Thyroid gland (tissue), 4 donors: Measurements from ENCODE around the gene WIPF1. TPM values are rescaled to one million over a fixed set of nuclear protein-coding genes. Genes with fewer than 3 reads are reported as not detected.
A peak's percentile ranks its signal among the peaks of the same experiment; 100 is the strongest.

ENCODE experiments used
- DNase-seq, 2 donors: peaks; one replicate each; pipeline ENCODE4 v3.0.0-alpha.2; 2019
- H3K27ac ChIP-seq, 3 donors: fragments of 200-600 bp; sonication (generic); 1 replicate in 2 of 3; 2 replicates in 1 of 3; pipeline ENCODE4 v1.5.1; 2016 to 2019; ENCODE audit warnings: mild to moderate bottlenecking in 1 of 3, moderate library complexity in 1 of 3
- H3K27me3 ChIP-seq: fragments of 200-600 bp; sonication (generic); one replicate; pipeline ENCODE4 v1.5.1; 2019
- H3K36me3 ChIP-seq, 2 donors: fragments of 200-600 bp; sonication (generic); one replicate each; pipeline ENCODE4 v1.5.1; 2016 to 2019
- H3K4me1 ChIP-seq, 2 donors: fragments of 200-600 bp; sonication (generic); one replicate each; pipeline ENCODE4 v1.5.1; 2017 to 2019
- H3K4me3 ChIP-seq, 3 donors: fragments of 200-600 bp; sonication (generic); replicated peaks in 1 of 3; 1 replicate in 2 of 3; 2 replicates in 1 of 3; pipeline ENCODE4 v1.5.1; 2016; ENCODE audit warnings: mild to moderate bottlenecking in 1 of 3
- H3K9me3 ChIP-seq: fragments of 200-600 bp; sonication (generic); one replicate; pipeline ENCODE4 v1.5.1; 2017
- POLR2A ChIP-seq, 2 donors: fragments of 450-650 bp; IDR thresholded peaks; one replicate each; pipeline ENCODE4 v1.6.1; 2017; ENCODE audit warnings: antibody characterized with exemption in 2 of 2, mild to moderate bottlenecking in 2 of 2, moderate library complexity in 1 of 2
- WGBS, 2 donors: methylation state at CpG; one replicate each; pipeline ENCODE4 v1.1.5; 2017; 5-methylcytosine and 5-hydroxymethylcytosine counted together
- intact Hi-C: fragments of 100-400 bp; cut with DNase I; formaldehyde crosslinking; loops from one replicate; pipeline ENCODE4 v1.15.1; 2023
- total RNA-seq, 4 donors: library from RNA; depleted of rRNA; stranded (reverse); fragments of >200 nt; gene quantifications; one replicate each; pipeline ENCODE4 v1.2.3, GENCODE V29; 2016
- TF ChIP-seq, protein P1 (sequence below), 6 experiments: fragments of 200-600 bp in 3 of 6; fragments of 450-650 bp in 3 of 6; sonication (generic) in 3 of 6; IDR thresholded peaks; one replicate each; pipeline ENCODE4 v1.5.1; 2016 to 2019; ENCODE audit warnings: antibody characterized with exemption in 6 of 6, mild to moderate bottlenecking in 2 of 6, inconsistent platforms in 1 of 6, moderate library complexity in 1 of 6

WIPF1 gene
- total RNA-seq, 4 donors from 2014 or later = 15.2 to 32.7 (median 21.3) TPM

DNA sequence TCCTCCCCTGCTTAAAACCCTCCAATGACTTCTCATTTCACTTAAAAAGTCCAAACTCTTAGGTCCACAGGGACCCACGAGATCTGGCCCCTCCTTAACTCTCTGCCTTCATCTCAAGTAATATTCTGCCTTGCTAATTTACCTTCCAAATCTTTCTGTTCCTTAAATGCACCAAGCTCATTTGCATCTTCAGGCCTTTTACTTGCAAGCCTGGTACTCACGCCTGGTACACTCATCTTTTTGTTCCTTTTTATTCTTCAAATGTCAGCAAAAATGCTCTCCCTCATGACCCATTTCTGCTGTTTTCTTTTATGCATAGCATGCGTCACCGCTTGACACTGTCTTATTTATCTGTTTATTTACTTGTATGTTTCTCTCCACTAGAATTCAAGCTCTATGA is 2.7 kb upstream of the WIPF1 start:
- H3K9me3 ChIP-seq = no peaks in the 10 kb centered on the region
- H3K4me1 ChIP-seq = peaks cover 5 to 8% of the 10 kb centered on the region in 2 donors
- intact Hi-C loops = loop anchor here (10.0 kb wide), 1 partner anchor 84 kb away; no protein-coding TSS in a partner anchor

DNA sequence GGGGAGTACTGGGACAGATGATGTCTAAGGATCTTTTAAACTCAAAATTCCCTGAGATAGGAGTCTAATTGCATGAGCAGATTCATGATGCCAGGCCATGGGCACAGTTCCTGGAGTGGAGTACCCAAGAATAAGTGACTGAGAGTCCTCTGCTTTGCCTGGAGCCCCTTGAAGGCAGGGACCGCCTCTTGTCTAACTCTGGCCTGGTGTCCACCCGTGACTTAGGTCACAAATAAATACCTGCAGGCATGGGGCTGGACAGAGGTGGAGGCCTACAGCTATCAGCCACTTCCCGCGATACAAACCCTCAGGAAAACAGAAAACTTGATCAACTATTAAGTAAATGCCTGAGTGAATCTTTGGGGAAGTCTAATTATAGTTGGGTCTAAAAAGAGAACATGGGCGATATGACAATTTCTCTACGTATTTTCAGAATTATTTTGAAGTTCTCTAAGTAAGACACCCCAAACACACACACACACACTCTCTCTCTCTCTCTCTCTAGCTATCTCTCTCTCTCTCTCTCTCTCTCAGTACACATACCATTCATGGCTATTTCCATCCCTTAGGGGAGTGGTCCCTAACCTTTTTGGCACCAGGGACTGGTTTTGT is 1.8 kb upstream of the WIPF1 start:
- Histone ChIP-seq H3K4me1 (peaks cover 5 to 8% of the 10 kb centered on the region in 2 donors), H3K27ac (no peak overlapping the region), H3K36me3 (no peaks in the 10 kb centered on the region), H3K4me3 (no peak overlapping the region), H3K27me3 (no peaks in the 10 kb centered on the region), H3K9me3 (no peaks in the 10 kb centered on the region)
- intact Hi-C loops = no loop called here
- TF ChIP-seq POLR2A (IDR thresholded peaks at IDR 0.05) = no peak
- TF ChIP-seq, protein P1, sequence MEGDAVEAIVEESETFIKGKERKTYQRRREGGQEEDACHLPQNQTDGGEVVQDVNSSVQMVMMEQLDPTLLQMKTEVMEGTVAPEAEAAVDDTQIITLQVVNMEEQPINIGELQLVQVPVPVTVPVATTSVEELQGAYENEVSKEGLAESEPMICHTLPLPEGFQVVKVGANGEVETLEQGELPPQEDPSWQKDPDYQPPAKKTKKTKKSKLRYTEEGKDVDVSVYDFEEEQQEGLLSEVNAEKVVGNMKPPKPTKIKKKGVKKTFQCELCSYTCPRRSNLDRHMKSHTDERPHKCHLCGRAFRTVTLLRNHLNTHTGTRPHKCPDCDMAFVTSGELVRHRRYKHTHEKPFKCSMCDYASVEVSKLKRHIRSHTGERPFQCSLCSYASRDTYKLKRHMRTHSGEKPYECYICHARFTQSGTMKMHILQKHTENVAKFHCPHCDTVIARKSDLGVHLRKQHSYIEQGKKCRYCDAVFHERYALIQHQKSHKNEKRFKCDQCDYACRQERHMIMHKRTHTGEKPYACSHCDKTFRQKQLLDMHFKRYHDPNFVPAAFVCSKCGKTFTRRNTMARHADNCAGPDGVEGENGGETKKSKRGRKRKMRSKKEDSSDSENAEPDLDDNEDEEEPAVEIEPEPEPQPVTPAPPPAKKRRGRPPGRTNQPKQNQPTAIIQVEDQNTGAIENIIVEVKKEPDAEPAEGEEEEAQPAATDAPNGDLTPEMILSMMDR (IDR thresholded peaks at IDR 0.05) = no peak
- no peak for DNase-seq
- WGBS, 2 donors = 88 to 96% methylated on average over 6 of the region's 6 CpGs

More for the DNA sequence above, 2.7 kb upstream of the WIPF1 start:
- 89 to 92% methylated on average over 4 of the region's 4 CpGs for WGBS, 2 donors
- no peak overlapping the region for H3K4me3 ChIP-seq
- no peaks in the 10 kb centered on the region for H3K36me3 ChIP-seq
- DNase-seq = no peak
- H3K27me3 ChIP-seq = no peaks in the 10 kb centered on the region
- TF ChIP-seq POLR2A (IDR thresholded peaks at IDR 0.05) = no peak
- TF ChIP-seq, protein P1 (IDR thresholded peaks at IDR 0.05) = no peak
- no peak overlapping the region for H3K27ac ChIP-seq

DNA sequence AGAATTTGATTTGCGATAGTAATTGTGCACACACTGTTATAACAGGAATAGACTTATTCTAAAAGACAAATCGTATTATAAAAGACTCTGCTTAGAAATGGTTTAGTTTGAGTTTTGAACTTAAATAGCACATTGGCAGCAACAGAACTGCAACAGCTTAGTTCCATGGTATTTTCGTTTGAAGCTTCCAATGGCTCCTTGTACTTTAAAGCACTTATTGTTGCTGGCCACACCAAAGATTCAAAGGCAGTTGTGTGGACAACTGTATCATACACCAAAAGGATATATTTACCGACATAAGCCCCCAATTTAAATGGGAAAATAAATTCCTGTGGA is 627 bp downstream of the WIPF1 start:
- H3K4me1 ChIP-seq = peaks cover 5 to 8% of the 10 kb centered on the region in 2 donors
- H3K4me3 ChIP-seq = no peak overlapping the region
- H3K27ac ChIP-seq = peak overlapping the region in 2 of 3 donors; percentile 28 to 59
- no peak for DNase-seq
- H3K9me3 ChIP-seq = no peaks in the 10 kb centered on the region
- no peaks in the 10 kb centered on the region for H3K36me3 ChIP-seq
- WGBS, 2 donors = 74 to 88% methylated on average over 4 of the region's 4 CpGs
- no peaks in the 10 kb centered on the region for H3K27me3 ChIP-seq
- intact Hi-C loops = no loop called here
- TF ChIP-seq, protein P1 (IDR thresholded peaks at IDR 0.05) = no peak
- no peak for TF ChIP-seq POLR2A (IDR thresholded peaks at IDR 0.05)

DNA sequence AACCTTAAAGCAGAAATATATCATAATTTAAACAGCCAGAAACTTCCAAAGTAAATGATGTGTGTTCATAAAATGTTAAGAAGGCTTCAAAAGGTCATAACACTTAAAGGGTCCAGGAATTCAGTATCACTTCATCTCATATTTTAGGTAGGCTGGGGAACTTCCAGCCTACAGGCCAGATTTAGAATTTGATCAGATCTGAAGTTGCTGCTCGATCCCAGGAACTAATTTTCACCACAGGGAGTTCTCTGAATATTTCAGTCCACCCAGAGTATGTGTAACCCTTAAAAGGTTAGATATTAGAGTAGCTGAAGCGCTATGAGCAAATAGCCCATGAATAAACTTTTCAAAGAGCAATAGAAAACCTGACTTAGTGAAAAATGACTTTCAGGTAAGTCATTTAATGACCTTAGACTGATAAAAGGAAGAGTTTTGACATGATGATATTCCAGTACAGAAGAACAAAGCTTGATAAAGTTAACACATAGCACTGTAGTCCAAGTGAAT is 1.7 kb downstream of the WIPF1 start:
- no peak for DNase-seq
- intact Hi-C loops = no loop called here
- no peaks in the 10 kb centered on the region for H3K36me3 ChIP-seq
- TF ChIP-seq, protein P1 (IDR thresholded peaks at IDR 0.05) = no peak
- no peak for TF ChIP-seq POLR2A (IDR thresholded peaks at IDR 0.05)
- 78 to 81% methylated on average over 2 of the region's 2 CpGs for WGBS, 2 donors
- H3K27me3 ChIP-seq = no peaks in the 10 kb centered on the region
- peak overlapping the region in 2 of 3 donors; percentile 24 to 28 for H3K27ac ChIP-seq
- H3K9me3 ChIP-seq = no peaks in the 10 kb centered on the region
- peaks cover 6 to 8% of the 10 kb centered on the region in 2 donors for H3K4me1 ChIP-seq
- no peak overlapping the region for H3K4me3 ChIP-seq

DNA sequence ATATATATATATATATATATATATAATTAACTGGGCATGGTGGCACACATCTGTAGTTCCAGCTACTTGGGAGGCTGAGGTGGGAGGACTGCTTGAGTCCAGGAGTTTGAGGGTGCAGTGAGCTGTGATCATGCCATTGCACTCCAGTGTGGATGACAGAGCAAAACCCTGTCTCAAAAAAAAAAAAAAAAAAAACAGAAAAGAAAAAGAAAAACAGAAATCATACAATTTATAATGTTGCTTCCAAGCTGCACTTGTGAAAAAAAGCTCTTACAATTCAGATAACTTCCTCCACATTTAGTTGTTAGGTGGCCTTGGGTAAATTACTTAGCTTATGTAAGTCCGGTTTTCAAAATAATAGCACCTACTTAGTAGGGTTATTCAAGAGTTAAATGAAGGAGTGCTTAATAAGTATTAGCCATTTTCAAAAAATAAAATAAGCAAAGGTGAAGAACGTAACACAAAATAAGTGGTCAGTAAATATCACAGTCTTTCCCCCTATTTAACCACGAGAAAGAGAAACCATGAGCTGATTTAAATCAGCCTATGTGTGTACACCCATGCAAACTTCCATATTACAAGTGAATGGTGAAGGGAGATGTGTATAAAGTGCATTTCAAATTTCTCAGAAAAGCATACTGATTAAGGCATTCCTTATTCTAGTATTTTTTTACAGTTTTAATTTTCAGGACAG is 2.3 kb downstream of the WIPF1 start:
- DNase-seq = no peak
- intact Hi-C loops = no loop called here
- Histone ChIP-seq H3K27ac (peak overlapping the region in 1 of 3 donors; percentile 9), H3K4me3 (no peak overlapping the region), H3K9me3 (no peaks in the 10 kb centered on the region), H3K4me1 (peaks cover 8 to 10% of the 10 kb centered on the region in 2 donors), H3K36me3 (no peaks in the 10 kb centered on the region), H3K27me3 (no peaks in the 10 kb centered on the region)
- 73 to 88% methylated on average over 3 of the region's 3 CpGs for WGBS, 2 donors
- TF ChIP-seq, protein P1 (IDR thresholded peaks at IDR 0.05) = no peak
- no peak for TF ChIP-seq POLR2A (IDR thresholded peaks at IDR 0.05)
